Measurements from ENCODE around the gene ATG13.

The ATG13 gene

GRCh38 chr11:46677169-46677568 is 59.8 kb downstream of the ATG13 start:
- DNase-seq = no peak

- no peak for DNase-seq
These were observed 60.8 kb downstream of the ATG13 start for GRCh38 chr11:46677991-46678740.

GRCh38 chr11:46678741-46679130 is 61.4 kb downstream of the ATG13 start:
- no peak for DNase-seq

GRCh38 chr11:46679241-46680163 is 62.1 kb downstream of the ATG13 start:
- DNase-seq = no peak

- DNase-seq = no peak
These were observed 62.9 kb downstream of the ATG13 start for GRCh38 chr11:46680164-46680760.

GRCh38 chr11:46680815-46681214 is 63.5 kb downstream of the ATG13 start:
- DNase-seq = no peak

GRCh38 chr11:46681814-46682213 is 64.5 kb downstream of the ATG13 start:
- DNase-seq = no peak

- DNase-seq = no peak
These were observed 65.7 kb downstream of the ATG13 start for GRCh38 chr11:46682773-46683752.

- DNase-seq = no peak
These were observed 67.0 kb downstream of the ATG13 start for GRCh38 chr11:46684367-46684766.

GRCh38 chr11:46686886-46687795 is 69.8 kb downstream of the ATG13 start:
- DNase-seq = peak; percentile 25

- DNase-seq = no peak
These were observed 73.3 kb downstream of the ATG13 start for GRCh38 chr11:46690702-46691101.

GRCh38 chr11:46692450-46692849 is 75.1 kb downstream of the ATG13 start:
- DNase-seq = no peak

- no peak for DNase-seq
These were observed 76.3 kb downstream of the ATG13 start for GRCh38 chr11:46693597-46694012.

GRCh38 chr11:46694072-46694471 is 76.7 kb downstream of the ATG13 start:
- DNase-seq = no peak

GRCh38 chr11:46694607-46695006 is 77.3 kb downstream of the ATG13 start:
- no peak for DNase-seq

- DNase-seq = no peak
These were observed 78.2 kb downstream of the ATG13 start for GRCh38 chr11:46695345-46696211.

GRCh38 chr11:46696212-46696558 is 78.8 kb downstream of the ATG13 start:
- no peak for DNase-seq

GRCh38 chr11:46697303-46697702 is 80.0 kb downstream of the ATG13 start:
- no peak for DNase-seq

GRCh38 chr11:46697723-46698122 is 80.4 kb downstream of the ATG13 start:
- no peak for DNase-seq

- no peak for DNase-seq
These were observed 81.2 kb downstream of the ATG13 start for GRCh38 chr11:46698597-46698996.
